Prostate gland (tissue), 2 donors: ENCODE measurements around the gene NETO2. TPM values are rescaled to one million over a fixed set of nuclear protein-coding genes. Genes with fewer than 3 reads are reported as not detected.
"Not testable (repeated sequence)": the region's sequence is repeated elsewhere in the genome, so short reads cannot be mapped to it uniquely, and the experiment has no call there.

Experiments
- DNase-seq: peaks from one replicate; pipeline ENCODE4 v3.0.0-alpha.2; 2019; ENCODE audit warnings: low spot score
- H3K27ac ChIP-seq, 2 donors: fragments of 200-600 bp; sonication (generic); 2 replicates each; pipeline ENCODE4 v1.5.1; 2017 to 2019
- H3K27me3 ChIP-seq: fragments of 200-600 bp; sonication (generic); replicated peaks from 2 replicates; pipeline ENCODE4 v1.5.1; 2019; ENCODE audit not compliant: insufficient read depth
- H3K36me3 ChIP-seq, 2 donors: fragments of 200-600 bp; sonication (generic); 1 replicate in 1 of 2; 2 replicates in 1 of 2; pipeline versions ENCODE4 v1.5.1 to v1.8.1; 2017 to 2019
- H3K4me1 ChIP-seq: fragments of 200-600 bp; sonication (generic); replicated peaks from 2 replicates; pipeline ENCODE4 v1.5.1; 2019
- H3K4me3 ChIP-seq, 2 donors: fragments of 200-600 bp; sonication (generic); 2 replicates each; pipeline ENCODE4 v1.5.1; 2017 to 2019
- H3K9me3 ChIP-seq: fragments of 200-600 bp; sonication (generic); 2 replicates; pipeline ENCODE4 v1.5.1; 2017
- POLR2A ChIP-seq: fragments of 450-650 bp; IDR thresholded peaks from one replicate; pipeline ENCODE4 v1.6.1; 2016; ENCODE audit warnings: antibody characterized with exemption, mild to moderate bottlenecking
- POLR2AphosphoS5 ChIP-seq: sonication (generic); formaldehyde crosslinking; IDR thresholded peaks from one replicate; pipeline ENCODE4 v1.6.1; 2017; ENCODE audit warnings: antibody characterized with exemption
- WGBS: methylation state at CpG from one replicate; pipeline ENCODE4 v1.1.5; 2018; 5-methylcytosine and 5-hydroxymethylcytosine counted together
- intact Hi-C: fragments of 100-400 bp; cut with DNase I; formaldehyde crosslinking; loops from one replicate; pipeline ENCODE4 v1.14.2; 2022
- total RNA-seq, 2 donors: library from RNA; depleted of rRNA; stranded (reverse); fragments of >200 nt; gene quantifications; one replicate each; pipeline ENCODE4 v1.1.0, GENCODE V29; 2016
- TF ChIP-seq, protein P1 (sequence below), 4 experiments: fragments of 200-600 bp in 2 of 4; fragments of 450-650 bp in 2 of 4; sonication (generic) in 2 of 4; IDR thresholded peaks; 1 replicate in 3 of 4; 2 replicates in 1 of 4; pipeline ENCODE4 v1.5.1; 2016 to 2019; ENCODE audit warnings: antibody characterized with exemption in 4 of 4, mild to moderate bottlenecking in 2 of 4, moderate library complexity in 2 of 4

Gene NETO2
- total RNA-seq, 2 donors from 2014 or later = 0.73 to 14.3 TPM

DNA sequence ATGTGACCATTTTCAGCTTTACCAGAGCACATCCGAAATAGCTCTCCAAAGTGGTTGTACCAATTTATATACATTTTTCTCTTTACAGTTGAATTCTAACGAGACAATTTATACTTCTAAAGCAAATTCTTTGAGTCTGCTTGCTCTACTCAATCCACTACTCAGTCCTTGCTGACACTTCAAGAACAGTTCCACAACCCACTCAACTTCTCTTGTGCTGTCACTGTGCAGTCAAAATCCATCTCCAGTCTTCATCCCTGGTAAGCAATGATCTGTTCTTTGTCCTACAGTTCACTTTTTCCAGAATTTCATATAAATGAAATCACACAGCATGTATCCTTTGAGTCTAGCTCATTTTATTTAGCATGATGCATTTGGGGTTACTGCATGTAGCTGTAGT, 30.6 kb downstream of the NETO2 start:
- DNase-seq = no peak
- 93% methylated on average over 2 of the region's 2 CpGs for WGBS
- TF ChIP-seq POLR2A (no peak), POLR2AphosphoS5 (no peak)
- TF ChIP-seq, protein P1, sequence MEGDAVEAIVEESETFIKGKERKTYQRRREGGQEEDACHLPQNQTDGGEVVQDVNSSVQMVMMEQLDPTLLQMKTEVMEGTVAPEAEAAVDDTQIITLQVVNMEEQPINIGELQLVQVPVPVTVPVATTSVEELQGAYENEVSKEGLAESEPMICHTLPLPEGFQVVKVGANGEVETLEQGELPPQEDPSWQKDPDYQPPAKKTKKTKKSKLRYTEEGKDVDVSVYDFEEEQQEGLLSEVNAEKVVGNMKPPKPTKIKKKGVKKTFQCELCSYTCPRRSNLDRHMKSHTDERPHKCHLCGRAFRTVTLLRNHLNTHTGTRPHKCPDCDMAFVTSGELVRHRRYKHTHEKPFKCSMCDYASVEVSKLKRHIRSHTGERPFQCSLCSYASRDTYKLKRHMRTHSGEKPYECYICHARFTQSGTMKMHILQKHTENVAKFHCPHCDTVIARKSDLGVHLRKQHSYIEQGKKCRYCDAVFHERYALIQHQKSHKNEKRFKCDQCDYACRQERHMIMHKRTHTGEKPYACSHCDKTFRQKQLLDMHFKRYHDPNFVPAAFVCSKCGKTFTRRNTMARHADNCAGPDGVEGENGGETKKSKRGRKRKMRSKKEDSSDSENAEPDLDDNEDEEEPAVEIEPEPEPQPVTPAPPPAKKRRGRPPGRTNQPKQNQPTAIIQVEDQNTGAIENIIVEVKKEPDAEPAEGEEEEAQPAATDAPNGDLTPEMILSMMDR (IDR thresholded peaks at IDR 0.05) = no peak
- H3K27ac ChIP-seq = no peak overlapping the region
- H3K27me3 ChIP-seq = no peaks in the 10 kb centered on the region
- no peak overlapping the region for H3K4me3 ChIP-seq
- H3K36me3 ChIP-seq = no peaks in the 10 kb centered on the region
- H3K9me3 ChIP-seq = no peaks in the 10 kb centered on the region
- no peaks in the 10 kb centered on the region for H3K4me1 ChIP-seq
- intact Hi-C loops = no loop called here

GRCh38 chr16:47110939-47111338, 32.8 kb downstream of the NETO2 start:
- no peak overlapping the region for H3K27ac ChIP-seq

GRCh38 chr16:47109361-47109760, 34.4 kb downstream of the NETO2 start:
- TF ChIP-seq POLR2A (no peak), POLR2AphosphoS5 (no peak)
- TF ChIP-seq, protein P1 (IDR thresholded peaks at IDR 0.05) = no peak
- H3K27ac ChIP-seq = no peak overlapping the region
- H3K36me3 ChIP-seq = no peaks in the 10 kb centered on the region
- H3K4me1 ChIP-seq = no peaks in the 10 kb centered on the region
- H3K27me3 ChIP-seq = no peaks in the 10 kb centered on the region
- 85% methylated on average over 5 of the region's 5 CpGs for WGBS
- no peaks in the 10 kb centered on the region for H3K9me3 ChIP-seq
- DNase-seq = no peak
- intact Hi-C loops = no loop called here
- H3K4me3 ChIP-seq = no peak overlapping the region

More at GRCh38 chr16:47110939-47111338, 32.8 kb downstream of the NETO2 start:
- intact Hi-C loops = no loop called here
- 98% methylated on average over 3 of the region's 3 CpGs for WGBS
- TF ChIP-seq POLR2AphosphoS5 (no peak), POLR2A (no peak)
- TF ChIP-seq, protein P1 (IDR thresholded peaks at IDR 0.05) = no peak
- no peak for DNase-seq
- H3K36me3 ChIP-seq = no peaks in the 10 kb centered on the region
- H3K4me1 ChIP-seq = no peaks in the 10 kb centered on the region
- H3K4me3 ChIP-seq = no peak overlapping the region
- H3K9me3 ChIP-seq = no peaks in the 10 kb centered on the region
- H3K27me3 ChIP-seq = no peaks in the 10 kb centered on the region

DNA sequence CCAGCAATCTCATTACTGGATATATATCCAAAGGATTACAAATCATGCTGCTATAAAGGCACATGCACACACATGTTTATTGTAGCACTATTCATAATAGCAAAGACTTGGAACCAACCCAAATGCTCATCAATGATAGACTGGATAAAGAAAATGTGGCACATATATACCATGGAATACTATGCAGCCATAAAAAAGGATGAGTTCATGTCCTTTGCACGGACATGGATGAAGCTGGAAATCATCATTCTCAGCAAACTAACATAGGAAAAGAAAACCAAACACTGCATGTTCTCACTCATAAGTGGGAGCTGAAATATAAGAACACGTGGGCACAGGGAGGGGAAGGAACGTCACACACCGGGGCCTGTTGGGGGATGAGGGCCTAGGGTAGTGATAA, 40.8 kb downstream of the NETO2 start:
- intact Hi-C loops, H3K27ac ChIP-seq, H3K9me3 ChIP-seq, H3K27me3 ChIP-seq, DNase-seq, H3K4me3 ChIP-seq, H3K4me1 ChIP-seq, H3K36me3 ChIP-seq: not testable (repeated sequence)
- WGBS = 92% methylated on average over 4 of the region's 4 CpGs

- intact Hi-C loops, H3K4me3 ChIP-seq, H3K36me3 ChIP-seq, H3K9me3 ChIP-seq, DNase-seq, H3K27ac ChIP-seq, H3K4me1 ChIP-seq, H3K27me3 ChIP-seq: not testable (repeated sequence)
- WGBS = 83% methylated on average over 6 of the region's 6 CpGs
Measured at GRCh38 chr16:47097154-47097553, 46.6 kb downstream of the NETO2 start.

- no peaks in the 10 kb centered on the region for H3K27me3 ChIP-seq
- TF ChIP-seq POLR2AphosphoS5 (no peak), POLR2A (no peak)
- TF ChIP-seq, protein P1 (IDR thresholded peaks at IDR 0.05) = no peak
- H3K36me3 ChIP-seq = no peaks in the 10 kb centered on the region
- WGBS = 91% methylated on average over 1 of the region's 1 CpG
- intact Hi-C loops = no loop called here
- no peak for DNase-seq
- H3K9me3 ChIP-seq = no peaks in the 10 kb centered on the region
- no peaks in the 10 kb centered on the region for H3K4me1 ChIP-seq
- no peak overlapping the region for H3K27ac ChIP-seq
- no peak overlapping the region for H3K4me3 ChIP-seq
Measured at GRCh38 chr16:47096297-47096696, 47.4 kb downstream of the NETO2 start.
